Caco-2 (cell line): ENCODE results near the gene OR6N1. TPM values are rescaled to one million over a fixed set of nuclear protein-coding genes. Genes with fewer than 3 reads are reported as not detected.

Experiments used
- BruUV-seq: library from RNA; stranded (reverse); fragments of 400-500 nt; replicated peaks from 2 replicates; lab custom pipeline; 2021; lab: Mats Ljungman, UMichigan
- CTCF ChIA-PET: fragments of 300-600 bp; sonication (Branson Sonifier 250); formaldehyde crosslinking; loops from one replicate; lab custom pipeline; 2022; ENCODE audit warnings: antibody characterized with exemption; lab: Charles Lee
- POLR2A ChIA-PET: fragments of 300-600 bp; sonication (Branson Sonifier 250); formaldehyde crosslinking; loops from one replicate; lab custom pipeline; 2022; ENCODE audit warnings: antibody characterized with exemption; lab: Charles Lee
- DNase-seq, 2 experiments: peaks; one replicate each; pipeline versions ENCODE4 v3.0.0 to v3.0.0-alpha.2; 2020 to 2022
- H3K27me3 ChIP-seq: replicated peaks from 2 replicates; pipeline ENCODE4 v1.6.0; 2011; ENCODE audit warnings: low read length; ENCODE audit not compliant: control insufficient read depth, insufficient read depth
- H3K36me3 ChIP-seq: 2 replicates; pipeline ENCODE4 v1.5.1; 2011; ENCODE audit warnings: low read length; ENCODE audit not compliant: control insufficient read depth, insufficient read depth
- H3K4me1 ChIP-seq: fragments of 250-450 bp; sonication (Bioruptor Pico); 2 replicates; pipeline ENCODE4 v1.5.1; 2020; ENCODE audit warnings: mild to moderate bottlenecking
- H3K4me3 ChIP-seq: 2 replicates; pipeline ENCODE4 v1.5.1; 2011; ENCODE audit warnings: low read depth, mild to moderate bottlenecking, control low read depth, low read length
- H3K9me3 ChIP-seq: fragments of 250-450 bp; sonication (Bioruptor Pico); 2 replicates; pipeline ENCODE4 v1.5.1; 2020; ENCODE audit warnings: mild to moderate bottlenecking, moderate library complexity
- H3K27ac Mint-ChIP-seq: one replicate; pipeline ENCODE4 v1.8.0; 2022; ENCODE audit warnings: mixed read lengths; ENCODE audit not compliant: unreplicated experiment
- H3K27me3 Mint-ChIP-seq: one replicate; pipeline ENCODE4 v1.8.0; 2022; ENCODE audit warnings: mixed read lengths; ENCODE audit not compliant: insufficient read depth, unreplicated experiment
- H3K36me3 Mint-ChIP-seq: one replicate; pipeline ENCODE4 v1.8.0; 2022; ENCODE audit warnings: mild to moderate bottlenecking, mixed read lengths; ENCODE audit not compliant: insufficient read depth, unreplicated experiment
- H3K4me1 Mint-ChIP-seq: one replicate; pipeline ENCODE4 v1.8.0; 2022; ENCODE audit warnings: low read depth, mixed read lengths; ENCODE audit not compliant: unreplicated experiment
- H3K4me3 Mint-ChIP-seq: one replicate; pipeline ENCODE4 v1.8.0; 2022; ENCODE audit warnings: mild to moderate bottlenecking, moderate library complexity, mixed read lengths; ENCODE audit not compliant: unreplicated experiment
- H3K9me3 Mint-ChIP-seq: one replicate; pipeline ENCODE4 v1.8.0; 2022; ENCODE audit warnings: mixed read lengths; ENCODE audit not compliant: unreplicated experiment
- CTCF ChIP-seq, 2 experiments: fragments of 200-600 bp in 1 of 2; IDR thresholded peaks; 1 replicate in 1 of 2; 2 replicates in 1 of 2; pipeline versions ENCODE4 v1.5.1 to v1.8.0; 2011 to 2022; ENCODE audit warnings: antibody characterized with exemption in 1 of 2, control low read depth in 1 of 2, inconsistent platforms in 1 of 2, low read depth in 1 of 2, low read length in 1 of 2, mild to moderate bottlenecking in 1 of 2, moderate library complexity in 1 of 2; ENCODE audit not compliant: insufficient read depth in 1 of 2, severe bottlenecking in 1 of 2, unreplicated experiment in 1 of 2
- intact Hi-C: fragments of 100-400 bp; cut with micrococcal nuclease; formaldehyde crosslinking; loops from one replicate; pipeline ENCODE4 v1.10.0; 2022; ENCODE audit not compliant: unreplicated experiment
- total RNA-seq: library from RNA; stranded (reverse); gene quantifications from 2 replicates; pipeline ENCODE4 v1.2.3, GENCODE V29; 2022

Gene OR6N1
- total RNA-seq, 1 experiment from 2014 or later, result not detected

DNA sequence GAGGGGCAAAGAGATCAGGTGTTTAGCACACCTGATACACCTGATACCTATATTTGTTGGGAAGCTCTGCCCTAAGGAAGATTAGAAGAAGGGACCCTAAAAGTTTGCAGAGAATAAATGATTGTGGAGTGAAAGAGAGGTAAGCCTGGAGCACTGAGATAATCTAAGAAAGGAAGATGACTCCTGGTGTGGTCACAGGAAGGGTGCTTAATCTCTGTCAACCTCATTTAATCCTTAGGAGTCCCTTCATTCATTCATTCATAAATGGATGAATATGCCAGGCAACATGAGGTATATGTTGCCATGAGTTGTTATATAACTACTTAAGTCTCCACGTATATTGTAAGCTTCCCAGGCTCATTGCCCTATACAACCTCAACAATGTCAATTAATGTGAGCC lies 43.0 kb upstream of the OR6N1 start:
- Histone ChIP-seq H3K36me3 (no peaks in the 10 kb centered on the region), H3K9me3 (no peaks in the 10 kb centered on the region), H3K27me3 (no peaks in the 10 kb centered on the region), H3K4me3 (no peak overlapping the region), H3K4me1 (no peaks in the 10 kb centered on the region)
- no peak for TF ChIP-seq CTCF (IDR thresholded peaks at IDR 0.05; ENCODE audit: insufficient read depth in 1 of 2, low read depth in 1 of 2, low read length in 1 of 2, severe bottlenecking in 1 of 2, unreplicated experiment in 1 of 2)
- Mint-ChIP-seq H3K36me3 (no peaks in the 10 kb centered on the region), H3K27ac (no peak overlapping the region), H3K9me3 (no peaks in the 10 kb centered on the region), H3K4me1 (no peaks in the 10 kb centered on the region), H3K27me3 (peaks cover 2% of the 10 kb centered on the region), H3K4me3 (no peak overlapping the region)
- CTCF ChIA-PET, result no interaction called here
- no peak for DNase-seq
- BruUV-seq, result no TSS peak
- intact Hi-C loops, result no loop called here
- POLR2A ChIA-PET, result no interaction called here

DNA sequence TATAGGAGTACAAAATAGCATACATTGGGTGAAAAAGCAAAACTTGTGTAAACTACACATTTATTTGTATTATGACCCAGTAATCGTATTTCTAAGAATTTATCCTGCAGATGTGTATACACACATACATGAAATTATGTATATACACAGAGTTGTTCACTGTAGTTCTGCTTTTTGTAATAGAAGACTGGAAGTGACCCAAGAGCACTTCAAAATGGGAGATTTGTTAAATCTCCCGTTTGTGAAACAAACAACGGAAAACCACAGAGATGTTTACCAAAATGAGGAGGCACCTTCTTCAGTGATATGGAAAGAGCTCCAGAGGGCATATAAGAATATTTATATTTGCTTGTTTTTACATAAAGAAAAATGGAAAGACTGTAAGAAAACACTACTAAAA lies 41.2 kb upstream of the OR6N1 start:
- no TSS peak for BruUV-seq
- H3K4me1 ChIP-seq, result no peaks in the 10 kb centered on the region
- H3K27me3 ChIP-seq, result no peaks in the 10 kb centered on the region
- H3K27ac Mint-ChIP-seq, result no peak overlapping the region
- ChIA-PET POLR2A (no interaction called here), CTCF (no interaction called here)
- H3K36me3 Mint-ChIP-seq, result no peaks in the 10 kb centered on the region
- no peaks in the 10 kb centered on the region for H3K9me3 Mint-ChIP-seq
- intact Hi-C loops, result no loop called here
- H3K36me3 ChIP-seq, result no peaks in the 10 kb centered on the region
- H3K4me3 Mint-ChIP-seq, result no peak overlapping the region
- no peak for DNase-seq
- no peaks in the 10 kb centered on the region for H3K4me1 Mint-ChIP-seq
- H3K9me3 ChIP-seq, result no peaks in the 10 kb centered on the region
- TF ChIP-seq CTCF (IDR thresholded peaks at IDR 0.05; ENCODE audit: insufficient read depth in 1 of 2, low read depth in 1 of 2, low read length in 1 of 2, severe bottlenecking in 1 of 2, unreplicated experiment in 1 of 2), result no peak
- H3K4me3 ChIP-seq, result no peak overlapping the region
- H3K27me3 Mint-ChIP-seq, result peaks cover 2% of the 10 kb centered on the region

DNA sequence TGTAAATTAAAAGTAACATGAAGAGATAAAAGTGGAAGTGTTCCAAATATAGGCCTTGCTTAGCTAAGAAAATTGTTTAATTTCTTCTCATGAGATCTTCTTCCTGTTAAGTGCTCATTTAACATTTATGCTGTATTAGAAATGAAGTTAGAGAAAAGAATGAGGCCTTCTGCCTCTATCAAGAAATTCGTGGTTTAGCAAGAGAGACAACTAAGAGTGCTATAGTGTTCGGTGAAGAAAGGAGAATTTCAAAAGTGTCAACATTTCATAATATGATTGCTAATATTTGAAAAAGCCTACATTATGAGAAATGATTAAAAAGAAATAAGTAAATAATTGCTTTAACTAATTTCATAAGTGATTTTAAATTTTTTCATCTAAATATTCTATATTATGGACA lies 40.3 kb upstream of the OR6N1 start:
- Histone ChIP-seq H3K36me3 (no peaks in the 10 kb centered on the region), H3K9me3 (no peaks in the 10 kb centered on the region), H3K4me3 (no peak overlapping the region), H3K4me1 (no peaks in the 10 kb centered on the region), H3K27me3 (no peaks in the 10 kb centered on the region)
- DNase-seq, result no peak
- H3K4me1 Mint-ChIP-seq, result no peaks in the 10 kb centered on the region
- CTCF ChIA-PET, result no interaction called here
- peaks cover 2% of the 10 kb centered on the region for H3K27me3 Mint-ChIP-seq
- TF ChIP-seq CTCF (IDR thresholded peaks at IDR 0.05; ENCODE audit: insufficient read depth in 1 of 2, low read depth in 1 of 2, low read length in 1 of 2, severe bottlenecking in 1 of 2, unreplicated experiment in 1 of 2), result no peak
- no TSS peak for BruUV-seq
- no peaks in the 10 kb centered on the region for H3K9me3 Mint-ChIP-seq
- H3K27ac Mint-ChIP-seq, result no peak overlapping the region
- POLR2A ChIA-PET, result no interaction called here
- no peak overlapping the region for H3K4me3 Mint-ChIP-seq
- H3K36me3 Mint-ChIP-seq, result no peaks in the 10 kb centered on the region
- intact Hi-C loops, result no loop called here
